IPS DF 6.9 (cell line): Measurements from ENCODE around the gene MPI.
A peak's percentile ranks its signal among the peaks of the same experiment; 100 is the strongest.

Source experiments
- DNase-seq: peaks from one replicate; pipeline ENCODE4 v3.0.0-alpha.2; 2013; ENCODE audit warnings: low read depth, low spot score
- H3K27ac ChIP-seq: one replicate; pipeline ENCODE4 v1.5.1; 2013; ENCODE audit warnings: low read length, control low read depth
- H3K27me3 ChIP-seq: 2 replicates; pipeline ENCODE4 v1.6.1; 2013; ENCODE audit warnings: mild to moderate bottlenecking, low read length; ENCODE audit not compliant: control insufficient read depth, insufficient read depth
- H3K36me3 ChIP-seq: 2 replicates; pipeline ENCODE4 v1.6.1; 2013; ENCODE audit warnings: low read length; ENCODE audit not compliant: control insufficient read depth, insufficient read depth
- H3K4me1 ChIP-seq: 2 replicates; pipeline ENCODE4 v1.6.1; 2013; ENCODE audit warnings: low read length; ENCODE audit not compliant: control insufficient read depth, insufficient read depth
- H3K4me3 ChIP-seq: 2 replicates; pipeline ENCODE4 v1.5.1; 2013; ENCODE audit warnings: mild to moderate bottlenecking, low read length
- H3K9me3 ChIP-seq: 2 replicates; pipeline ENCODE4 v1.6.1; 2013; ENCODE audit warnings: low read length, inconsistent platforms; ENCODE audit not compliant: control insufficient read depth, insufficient read depth
- WGBS: extraction: QIAGEN DNeasy Blood & Tissue Kit; methylation state at CpG from one replicate; pipeline ENCODE4 v1.1.7; 2013; ENCODE audit warnings: mixed read lengths, missing lambda C conversion rate; ENCODE audit not compliant: insufficient read length, insufficient coverage; 5-methylcytosine and 5-hydroxymethylcytosine counted together

The MPI gene, protein sequence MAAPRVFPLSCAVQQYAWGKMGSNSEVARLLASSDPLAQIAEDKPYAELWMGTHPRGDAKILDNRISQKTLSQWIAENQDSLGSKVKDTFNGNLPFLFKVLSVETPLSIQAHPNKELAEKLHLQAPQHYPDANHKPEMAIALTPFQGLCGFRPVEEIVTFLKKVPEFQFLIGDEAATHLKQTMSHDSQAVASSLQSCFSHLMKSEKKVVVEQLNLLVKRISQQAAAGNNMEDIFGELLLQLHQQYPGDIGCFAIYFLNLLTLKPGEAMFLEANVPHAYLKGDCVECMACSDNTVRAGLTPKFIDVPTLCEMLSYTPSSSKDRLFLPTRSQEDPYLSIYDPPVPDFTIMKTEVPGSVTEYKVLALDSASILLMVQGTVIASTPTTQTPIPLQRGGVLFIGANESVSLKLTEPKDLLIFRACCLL

GRCh38 chr15:74889883-74890664 lies at the start of gene MPI:
TSS of gene MPI (plus strand) at chr15:74890042. CDS start at chr15:74890074, 32 bp downstream.
- H3K4me3 ChIP-seq, result peak within 1 kb of the TSS; percentile 91
- DNase-seq, result peak; percentile 52
- WGBS, result no CpG with 5 or more reads among the region's 47 CpGs
- H3K27me3 ChIP-seq, result no peaks in the 10 kb centered on the region
- peaks cover 2% of the 10 kb centered on the region; the same call in 1 of the 2 replicates for H3K4me1 ChIP-seq
- H3K9me3 ChIP-seq, result no peaks in the 10 kb centered on the region
- H3K36me3 ChIP-seq, result peaks cover 6% of the 10 kb centered on the region; the same call in 1 of the 2 replicates
- H3K27ac ChIP-seq, result no peak within 1 kb of the TSS

- H3K4me3 ChIP-seq, result no peak overlapping the region
- H3K4me1 ChIP-seq, result no peaks in the 10 kb centered on the region
- H3K27ac ChIP-seq, result no peak overlapping the region
- WGBS, result no CpG with 5 or more reads among the region's 9 CpGs
- H3K36me3 ChIP-seq, result peaks cover 4% of the 10 kb centered on the region
- DNase-seq, result no peak
- H3K9me3 ChIP-seq, result no peaks in the 10 kb centered on the region
- H3K27me3 ChIP-seq, result no peaks in the 10 kb centered on the region
Observed at GRCh38 chr15:74840851-74841775, 48.7 kb upstream of the MPI start.

DNA sequence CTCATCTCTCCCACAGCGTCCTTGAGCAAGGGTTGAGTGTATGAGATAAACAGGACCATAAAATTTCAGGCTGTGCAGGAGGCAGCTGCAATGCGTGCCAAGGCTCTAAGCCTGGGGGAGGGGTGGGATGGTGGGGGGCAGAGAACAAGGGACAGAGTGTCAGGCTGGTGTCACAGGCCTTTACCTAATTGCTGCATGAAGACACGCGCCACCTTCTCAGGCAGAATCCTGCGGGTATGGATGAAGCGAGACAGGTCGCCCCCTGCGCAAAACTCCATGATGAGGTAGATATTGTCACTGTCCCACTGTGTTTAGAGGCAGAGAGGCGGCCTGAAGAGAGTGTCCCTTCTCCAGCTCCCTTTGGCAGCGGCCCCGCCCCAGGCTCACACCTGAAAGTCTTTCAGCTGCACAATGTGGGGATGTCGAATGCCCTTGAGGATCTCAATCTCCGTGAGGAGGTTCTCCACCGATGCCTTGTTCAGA lies 47.9 kb upstream of the MPI start:
- H3K27me3 ChIP-seq, result no peaks in the 10 kb centered on the region
- H3K36me3 ChIP-seq, result peaks cover 4% of the 10 kb centered on the region
- no CpG with 5 or more reads among the region's 14 CpGs for WGBS
- H3K4me1 ChIP-seq, result no peaks in the 10 kb centered on the region
- no peak overlapping the region for H3K27ac ChIP-seq
- H3K4me3 ChIP-seq, result no peak overlapping the region; the same call in 1 of the 2 replicates
- H3K9me3 ChIP-seq, result no peaks in the 10 kb centered on the region
- DNase-seq, result no peak

GRCh38 chr15:74842581-74843444 lies 47.0 kb upstream of the MPI start, which contains the start of gene ULK3:
TSS of gene ULK3 (minus strand) at chr15:74843156. CDS start at chr15:74843105, 51 bp downstream.
- WGBS, result no CpG with 5 or more reads among the region's 84 CpGs
- peaks cover 4% of the 10 kb centered on the region for H3K36me3 ChIP-seq
- H3K27me3 ChIP-seq, result no peaks in the 10 kb centered on the region
- H3K4me1 ChIP-seq, result no peaks in the 10 kb centered on the region
- no peaks in the 10 kb centered on the region for H3K9me3 ChIP-seq
- no peak within 1 kb of the TSS for H3K27ac ChIP-seq
- peak; percentile 90 for DNase-seq
- H3K4me3 ChIP-seq, result peak within 1 kb of the TSS; percentile 73

- no peak for DNase-seq
- H3K27me3 ChIP-seq, result no peaks in the 10 kb centered on the region
- peak overlapping the region; percentile 73 for H3K4me3 ChIP-seq
- WGBS, result no CpG with 5 or more reads among the region's 18 CpGs
- no peaks in the 10 kb centered on the region for H3K4me1 ChIP-seq
- H3K9me3 ChIP-seq, result no peaks in the 10 kb centered on the region
- no peak overlapping the region for H3K27ac ChIP-seq
- H3K36me3 ChIP-seq, result peaks cover 2% of the 10 kb centered on the region
Observed at GRCh38 chr15:74843445-74843828, 46.4 kb upstream of the MPI start.

GRCh38 chr15:74843891-74844299 lies 45.9 kb upstream of the MPI start:
- H3K36me3 ChIP-seq, result no peaks in the 10 kb centered on the region; the same call in 1 of the 2 replicates
- no CpG with 5 or more reads among the region's 12 CpGs for WGBS
- no peaks in the 10 kb centered on the region for H3K9me3 ChIP-seq
- H3K4me1 ChIP-seq, result no peaks in the 10 kb centered on the region
- no peak overlapping the region for H3K4me3 ChIP-seq
- H3K27ac ChIP-seq, result no peak overlapping the region
- no peaks in the 10 kb centered on the region for H3K27me3 ChIP-seq
- no peak for DNase-seq

- DNase-seq, result no peak
- H3K9me3 ChIP-seq, result no peaks in the 10 kb centered on the region
- no CpG with 5 or more reads among the region's 12 CpGs for WGBS
- H3K36me3 ChIP-seq, result no peaks in the 10 kb centered on the region; the same call in 1 of the 2 replicates
- no peak overlapping the region for H3K4me3 ChIP-seq
- no peaks in the 10 kb centered on the region for H3K4me1 ChIP-seq
- H3K27ac ChIP-seq, result no peak overlapping the region
- no peaks in the 10 kb centered on the region for H3K27me3 ChIP-seq
Observed at GRCh38 chr15:74844319-74845207, 45.3 kb upstream of the MPI start.

DNA sequence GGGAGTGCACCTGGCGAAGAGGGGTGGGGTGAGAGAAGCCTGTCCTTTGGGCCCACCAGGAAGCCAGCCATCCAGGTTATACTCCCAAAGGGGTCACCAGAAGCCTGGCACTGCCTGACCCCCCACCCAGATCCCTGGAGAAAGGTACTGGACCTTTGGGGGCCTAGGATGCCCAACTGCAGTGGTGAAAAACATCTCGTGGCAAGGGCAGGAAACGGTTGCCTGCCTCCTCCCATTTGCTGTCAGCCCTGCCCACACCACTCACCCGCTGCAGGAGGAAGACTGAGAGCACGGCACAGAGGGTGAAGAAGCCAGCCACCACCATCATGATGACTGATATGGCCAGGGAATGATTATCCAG lies 44.7 kb upstream of the MPI start:
- no peak overlapping the region for H3K27ac ChIP-seq
- WGBS, result no CpG with 5 or more reads among the region's 5 CpGs

More for the DNA sequence above, 44.7 kb upstream of the MPI start:
- no peaks in the 10 kb centered on the region for H3K27me3 ChIP-seq
- DNase-seq, result no peak
- H3K9me3 ChIP-seq, result no peaks in the 10 kb centered on the region
- H3K4me3 ChIP-seq, result no peak overlapping the region
- H3K4me1 ChIP-seq, result no peaks in the 10 kb centered on the region
- H3K36me3 ChIP-seq, result no peaks in the 10 kb centered on the region; the same call in 1 of the 2 replicates
